ENCODE results near the gene HECTD4.

The HECTD4 gene

DNA sequence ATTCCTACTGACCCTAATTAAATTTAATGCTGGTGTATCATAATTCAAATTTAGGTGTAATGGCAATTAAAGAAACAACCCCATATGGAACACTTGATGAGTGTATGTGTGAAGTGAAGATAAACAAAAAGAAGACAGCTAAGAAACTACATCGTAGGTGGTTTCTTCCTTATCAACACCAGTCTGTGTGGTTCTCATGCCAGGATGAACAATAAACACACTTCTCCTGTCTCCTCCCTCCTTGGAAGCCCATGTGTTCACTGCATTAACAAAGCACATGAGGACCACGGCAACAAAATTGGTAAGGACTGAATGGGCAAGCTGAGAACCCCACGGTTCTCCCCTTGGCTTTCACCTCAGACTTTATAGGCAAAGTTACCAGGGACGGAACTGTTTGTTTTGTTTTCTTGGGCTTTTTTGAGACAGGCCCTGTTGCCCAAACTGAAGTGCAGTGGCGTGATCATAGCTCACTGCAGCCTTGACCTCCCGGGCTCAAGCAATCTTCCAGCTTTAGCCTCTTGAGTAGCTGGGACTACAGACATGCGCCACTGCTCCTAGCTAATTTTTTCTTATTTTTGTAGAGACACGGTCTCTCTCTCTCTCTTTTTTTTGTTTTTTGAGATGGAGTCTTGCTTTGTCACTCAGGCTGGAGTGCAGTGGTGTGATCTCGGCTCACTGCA lies 185.9 kb downstream of the HECTD4 start:
- no peak for DNase-seq

DNA sequence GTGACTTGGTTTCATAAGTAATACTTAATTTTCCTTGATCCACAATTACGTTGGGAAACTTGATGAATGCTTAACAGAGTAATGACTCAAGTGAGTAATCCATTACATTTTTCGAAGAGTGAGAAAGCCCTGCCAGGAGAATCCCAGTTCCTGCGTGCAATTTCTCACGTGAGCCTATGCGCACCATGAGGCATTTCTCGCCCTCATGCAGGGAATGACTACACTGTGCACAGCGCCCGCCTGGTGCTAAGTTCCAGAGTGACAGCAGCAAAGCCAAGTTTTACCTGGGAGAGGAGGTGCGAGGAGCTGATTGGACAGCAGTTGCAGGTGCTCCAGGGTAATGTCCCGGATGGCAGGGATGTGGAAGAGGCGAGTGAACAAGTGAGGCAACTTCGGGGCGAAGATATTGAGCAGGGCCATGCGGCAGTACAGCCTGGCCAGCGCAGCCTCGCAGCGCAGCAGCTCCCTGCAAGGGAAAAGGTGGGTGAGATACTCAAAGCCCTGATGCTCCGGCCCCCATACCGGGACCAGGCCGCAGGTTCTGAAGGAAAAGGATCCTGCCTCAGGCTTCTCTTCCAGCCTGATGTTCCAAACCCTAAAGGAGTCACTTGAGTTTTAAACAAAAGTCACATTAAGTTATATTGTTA lies 187.5 kb downstream of the HECTD4 start:
- DNase-seq: no peak

DNA sequence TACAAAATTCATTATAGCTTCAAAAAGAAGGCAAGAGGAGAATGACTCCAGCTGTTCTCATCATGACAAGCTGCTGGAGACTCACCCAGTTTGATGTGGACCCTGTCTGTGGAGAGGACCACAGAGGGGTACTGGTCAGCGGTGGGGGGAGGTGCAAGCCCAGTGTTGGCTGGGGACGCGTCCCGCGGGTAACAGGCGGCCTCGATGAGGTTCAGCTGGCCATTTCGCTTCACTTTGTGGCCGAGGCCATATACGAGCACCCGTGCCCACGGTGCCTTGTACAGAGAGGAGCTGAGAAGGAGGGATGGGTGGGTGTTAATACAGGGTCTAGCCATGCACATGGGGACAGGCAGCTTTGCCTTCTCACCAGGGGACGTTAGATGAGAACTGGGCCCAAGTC lies 189.8 kb downstream of the HECTD4 start:
- DNase-seq: no peak

DNA sequence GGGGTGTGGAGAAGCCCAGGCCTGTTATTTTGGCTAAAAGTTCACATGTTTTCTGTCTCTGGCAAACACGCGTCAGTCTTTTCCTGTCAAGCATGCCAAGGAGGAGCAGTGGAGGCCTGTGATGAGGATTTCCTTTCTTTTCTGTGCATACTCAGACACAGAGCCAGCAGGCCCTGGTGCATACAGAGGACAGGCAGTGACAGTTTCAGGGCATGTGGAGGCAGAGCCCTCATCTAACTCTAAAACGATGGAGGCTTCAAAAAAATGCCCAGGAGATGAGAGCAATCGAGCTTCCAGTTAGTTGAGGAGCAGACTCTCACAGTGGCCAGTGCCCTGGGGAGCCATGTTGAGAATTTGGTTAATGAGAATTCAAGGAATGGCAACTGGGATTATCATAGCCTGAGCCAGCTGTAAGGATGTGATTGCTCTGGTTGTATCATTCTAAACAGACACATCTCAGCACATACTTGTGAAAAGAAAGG lies 190.3 kb downstream of the HECTD4 start:
- no peak for DNase-seq

- DNase-seq: no peak
Measured at GRCh38 chr12:112191201-112191600, 191.0 kb downstream of the HECTD4 start.

DNA sequence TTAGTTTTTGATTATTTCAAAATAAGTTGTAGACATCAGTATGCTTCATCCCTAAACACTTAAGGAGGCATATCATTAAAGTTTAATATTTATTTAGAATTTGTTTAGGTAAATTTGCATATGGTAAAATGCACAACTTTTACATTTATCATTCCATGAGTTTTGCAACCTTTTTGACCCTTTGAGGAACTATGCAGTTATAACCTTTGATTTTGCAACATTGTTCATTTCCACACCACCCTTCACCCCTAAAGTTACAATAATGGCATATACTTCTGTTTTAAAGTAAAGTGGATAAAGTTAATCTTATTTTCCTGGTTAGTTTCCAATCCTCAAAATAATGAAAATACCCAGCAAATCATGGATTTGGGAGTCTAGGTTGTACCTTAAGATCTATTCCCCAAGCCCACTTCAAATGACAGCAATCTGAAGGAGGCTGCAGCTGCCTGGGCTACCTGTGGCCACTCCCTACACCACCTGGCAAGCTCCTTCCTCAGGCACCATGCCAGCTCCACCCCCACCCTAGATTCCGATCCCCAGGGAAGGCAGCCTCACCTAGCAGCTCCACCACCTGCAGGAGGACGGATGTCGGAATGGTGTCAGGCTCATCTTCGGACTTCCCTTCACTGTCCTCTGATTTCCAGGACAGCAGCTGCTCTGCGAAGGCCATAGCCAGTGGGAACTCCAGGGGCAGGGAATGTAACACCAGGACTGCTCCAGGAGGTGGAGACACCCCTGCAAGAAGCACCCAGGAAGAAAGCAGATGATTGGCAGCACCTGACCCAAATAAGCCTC lies 191.8 kb downstream of the HECTD4 start:
- DNase-seq: no peak

DNA sequence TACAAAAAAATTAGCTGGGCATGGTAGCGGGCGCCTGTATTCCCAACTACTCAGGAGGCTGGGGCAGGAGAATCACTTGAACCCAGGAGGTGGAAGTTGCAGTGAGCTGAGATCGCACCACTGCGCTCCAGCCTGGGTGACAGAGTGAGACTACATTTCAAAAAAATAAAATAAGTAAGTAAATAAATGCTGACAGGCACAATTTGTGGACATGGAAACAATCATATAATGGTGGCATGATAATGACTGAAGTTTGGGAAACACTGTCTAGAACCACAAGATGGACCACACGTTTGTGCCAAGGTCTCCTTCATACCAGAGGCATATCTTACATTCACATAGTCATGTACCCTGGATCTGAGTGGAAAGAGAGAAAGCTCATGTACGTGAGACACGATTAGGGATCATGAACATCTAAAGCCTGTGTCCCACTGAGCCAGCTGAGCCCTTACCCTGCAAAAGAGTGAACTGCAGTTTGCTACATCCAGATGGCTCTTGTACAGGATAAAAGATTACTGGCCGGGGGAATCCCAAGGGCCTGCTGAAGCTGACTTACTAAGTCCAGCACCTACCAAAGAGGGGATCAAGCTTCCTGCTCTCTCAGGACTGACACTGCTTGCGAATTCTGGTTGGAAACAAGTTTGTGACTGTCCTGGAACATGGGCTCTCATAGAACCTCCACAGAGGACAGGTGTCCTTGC lies 194.0 kb downstream of the HECTD4 start:
- no peak for DNase-seq

DNA sequence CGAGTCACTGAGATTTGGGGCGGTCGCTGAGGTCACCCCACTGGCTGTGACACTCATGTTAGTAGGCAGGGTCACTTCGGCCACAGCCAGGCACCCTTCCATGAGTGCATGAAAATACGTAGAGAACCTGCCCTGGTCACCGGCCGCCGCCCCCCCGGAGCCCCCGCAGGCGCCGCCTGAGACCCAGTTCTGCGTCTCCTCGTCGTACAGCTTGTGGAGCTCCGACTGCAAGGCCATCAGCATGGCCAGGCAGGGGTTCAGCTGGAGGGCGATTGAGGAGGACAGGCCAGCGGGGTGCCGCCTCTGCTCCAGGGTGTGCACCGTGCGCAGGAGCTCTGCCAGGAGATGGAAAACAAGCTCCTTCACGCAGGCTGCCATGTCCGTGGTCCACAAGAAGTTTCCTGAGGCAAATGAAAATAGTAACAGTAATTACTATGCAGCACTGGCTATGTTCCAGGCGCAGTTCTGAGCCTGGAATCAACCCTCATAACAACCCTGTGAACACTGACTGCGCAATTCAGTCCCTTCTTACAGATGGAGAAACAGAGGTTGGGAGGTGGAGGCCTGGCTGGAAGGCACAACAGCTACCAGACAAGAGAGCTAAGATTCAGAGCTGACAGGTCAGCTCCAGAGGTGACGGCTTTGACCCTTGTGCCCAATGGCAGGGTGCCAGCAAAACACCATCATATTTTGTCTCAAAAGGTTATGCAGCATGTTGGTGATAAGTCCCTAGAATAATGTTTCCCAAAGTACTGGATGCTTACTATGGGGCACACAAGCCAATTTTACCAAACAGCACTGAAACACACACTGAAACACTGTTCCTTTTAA lies 196.9 kb downstream of the HECTD4 start:
- no peak for DNase-seq

GRCh38 chr12:112184056-112184887 lies 198.0 kb downstream of the HECTD4 start:
- DNase-seq: no peak

- DNase-seq: no peak
Measured at GRCh38 chr12:112183141-112184021, 198.8 kb downstream of the HECTD4 start.

- no peak for DNase-seq
Measured at GRCh38 chr12:112182499-112182898, 199.7 kb downstream of the HECTD4 start.

DNA sequence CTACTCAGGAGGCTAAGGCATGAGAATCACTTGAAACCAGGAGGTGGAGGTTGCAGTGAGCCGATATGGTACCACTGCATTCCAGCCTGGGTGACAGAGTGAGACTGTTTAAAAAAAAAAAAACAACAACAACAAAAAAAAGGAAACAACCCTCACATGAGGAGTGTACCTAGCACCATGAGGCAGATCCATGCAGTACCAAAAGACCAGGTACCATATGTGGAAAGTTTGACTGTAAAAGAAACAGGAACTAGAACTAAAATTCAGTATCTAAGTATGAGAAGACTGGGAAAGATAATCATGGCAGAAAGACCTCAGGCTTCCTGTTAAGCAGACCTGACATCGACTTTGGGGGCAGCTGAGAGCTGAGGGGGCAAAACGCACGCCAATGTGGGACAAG lies 201.8 kb downstream of the HECTD4 start:
- DNase-seq: no peak

DNA sequence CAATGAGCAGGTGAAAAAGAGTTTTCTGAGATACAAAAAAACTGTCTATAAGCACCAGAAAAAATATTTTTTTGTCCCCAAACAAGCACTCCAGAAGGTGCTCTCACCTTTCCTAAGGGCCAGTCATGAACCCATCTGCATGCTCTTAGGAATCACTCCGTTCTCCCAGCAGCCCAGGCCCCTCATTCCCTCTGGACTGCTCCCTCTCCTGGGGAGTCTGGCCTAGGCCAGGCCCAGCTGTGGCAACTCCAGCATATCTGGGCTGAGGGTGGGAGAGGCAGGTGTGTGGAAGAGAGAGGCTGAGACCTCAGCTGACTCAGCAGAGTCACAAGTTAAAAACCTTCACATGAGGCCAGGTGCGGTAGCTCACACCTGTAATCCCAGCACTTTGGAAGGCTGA lies 202.3 kb downstream of the HECTD4 start:
- no peak for DNase-seq

- DNase-seq: no peak
Measured at GRCh38 chr12:112179341-112179740, 202.9 kb downstream of the HECTD4 start.

DNA sequence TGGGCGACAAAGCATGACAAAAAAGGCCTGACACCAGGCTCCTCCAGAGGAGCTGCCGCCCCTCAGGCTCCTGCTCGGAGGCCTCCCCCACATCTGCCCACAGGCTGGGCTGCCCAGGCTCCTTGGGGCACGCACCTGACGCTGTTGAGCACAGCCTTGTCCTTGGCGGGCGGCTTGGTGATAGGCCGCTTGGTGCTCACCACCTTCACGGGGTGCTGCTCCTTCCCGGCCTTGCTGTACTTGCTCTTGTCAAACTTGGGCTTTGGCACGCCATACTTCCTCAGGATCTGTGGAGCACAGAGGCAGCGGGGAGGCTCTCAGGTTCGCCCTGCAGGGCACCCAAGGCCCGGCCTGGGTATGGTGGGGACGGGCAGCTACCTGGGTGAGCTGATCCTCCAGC lies 203.4 kb downstream of the HECTD4 start:
- DNase-seq: no peak

GRCh38 chr12:112176321-112177010 lies 205.8 kb downstream of the HECTD4 start:
- DNase-seq: no peak

- no peak for DNase-seq
Measured at GRCh38 chr12:112175361-112176155, 206.7 kb downstream of the HECTD4 start.

GRCh38 chr12:112172556-112173324 lies 209.5 kb downstream of the HECTD4 start:
- DNase-seq: no peak

All from activated CD4-positive, alpha-beta T cell treated with anti-CD3 and anti-CD28 coated beads, Interleukin-2, amount 50 U/mL, for 4 hours (primary cell).